MV-4-11 (cell line): ENCODE measurements around the gene FBXO48.
A peak's percentile ranks its signal among the peaks of the same experiment; 100 is the strongest.

Experiments used
- DNase-seq: peaks from one replicate; lab custom pipeline; 2025; lab: John Stamatoyannopoulos, UW

FBXO48 gene

GRCh38 chr2:68412127-68412819 is 54.8 kb downstream of the FBXO48 start:
- peak; percentile 71 for DNase-seq

DNA sequence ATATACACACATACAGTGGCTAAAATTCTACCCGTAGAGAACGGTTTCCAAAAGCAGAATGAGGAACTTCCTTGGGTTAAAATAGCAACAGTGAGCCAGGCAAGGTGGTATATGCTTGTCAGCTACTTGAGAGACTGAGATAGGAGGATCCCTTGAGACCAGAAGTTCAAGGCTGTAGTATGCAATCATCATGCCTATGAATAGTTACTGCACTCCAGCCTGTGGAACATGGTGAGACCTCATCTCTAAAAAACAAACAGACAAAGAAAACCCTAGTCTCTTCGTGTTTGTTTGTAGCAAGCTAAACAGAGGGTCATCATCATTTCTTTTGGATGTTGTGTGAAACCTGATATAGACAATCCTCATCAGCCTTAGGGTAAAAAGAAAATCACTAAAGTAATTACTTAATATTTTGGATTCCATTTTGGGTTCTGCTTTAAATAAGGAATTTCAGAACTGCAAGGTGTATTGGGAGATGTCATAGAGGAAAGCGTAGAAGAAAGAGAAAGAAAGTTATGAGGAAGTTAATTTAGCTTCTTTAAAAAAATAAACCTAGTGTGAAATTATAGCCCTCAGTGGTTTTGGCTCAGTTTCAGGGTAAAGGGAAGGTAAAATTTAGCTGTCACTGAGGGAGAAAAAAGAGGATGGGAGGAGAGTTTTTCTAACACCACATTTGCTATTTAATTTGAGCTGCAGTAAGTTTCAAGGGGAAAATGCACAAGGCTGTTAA is 55.5 kb downstream of the FBXO48 start:
- peak; percentile 90 for DNase-seq
